K562 (cell line): ENCODE results near the gene MAP3K15. TPM values are rescaled to one million over a fixed set of nuclear protein-coding genes. Genes with fewer than 3 reads are reported as not detected.

ENCODE experiments used
- ATAC-seq: fragments of 200-7000 bp; cut with Tn5 transposase; 3 replicates; pipeline ENCODE4 v1.9.1; 2020; ENCODE audit warnings: moderate library complexity
- BruUV-seq: library from RNA; stranded (reverse); fragments of 400-500 nt; replicated peaks from 2 replicates; lab custom pipeline; 2021; lab: Mats Ljungman, UMichigan
- CTCF ChIA-PET: fragments of 300-600 bp; formaldehyde crosslinking; extraction: SDS; loops from one replicate; lab custom pipeline; 2021; ENCODE audit warnings: low intra/inter-chr PET ratio; lab: Yijun Ruan, JAX
- POLR2A ChIA-PET: fragments of 300-600, 350-650 bp; sonication (Branson Sonifier 250); formaldehyde crosslinking; extraction: SDS; loops from one replicate; lab custom pipeline; 2021; ENCODE audit warnings: antibody characterized with exemption, inconsistent platforms; lab: Yijun Ruan, JAX
- DNase-seq, 4 experiments: peaks; one replicate each; pipeline versions ENCODE4 v3.0.0 to v3.0.0-alpha.2; 2011 to 2018; ENCODE audit warnings: low spot score in 3 of 4, mixed read lengths in 3 of 4; ENCODE audit errors: extremely low read depth in 1 of 4
- FAIRE-seq: peaks from 2 replicates; lab custom pipeline; 2011; peaks lifted over from hg19 to GRCh38; lab: Jason Lieb, UNC
- H2AFZ ChIP-seq: 2 replicates; pipeline ENCODE4 v1.6.0; 2011; ENCODE audit warnings: low read depth, low read length, control low read depth, inconsistent platforms
- H3K27ac ChIP-seq: fragments of 200-600 bp; 3 replicates; pipeline ENCODE4 v1.8.0; 2011; ENCODE audit warnings: low read depth, mild to moderate bottlenecking, control low read depth, inconsistent platforms, low read length, moderate library complexity, mixed read lengths; ENCODE audit errors: extremely low read depth
- H3K27me3 ChIP-seq, 2 experiments: fragments of 300-600 bp in 1 of 2; 2 replicates in 1 of 2; 3 replicates in 1 of 2; pipeline versions ENCODE4 v1.6.0 to v1.8.0; 2011; ENCODE audit warnings: inconsistent platforms in 2 of 2, low read length in 2 of 2, mild to moderate bottlenecking in 1 of 2, mixed read lengths in 1 of 2, moderate library complexity in 1 of 2; ENCODE audit not compliant: control insufficient read depth in 2 of 2, insufficient read depth in 2 of 2
- H3K36me3 ChIP-seq: fragments of 300-600 bp; 3 replicates; pipeline ENCODE4 v1.8.0; 2011; ENCODE audit warnings: mild to moderate bottlenecking, low read length, inconsistent platforms; ENCODE audit not compliant: control insufficient read depth, insufficient read depth
- H3K4me1 ChIP-seq, 2 experiments: fragments of 200-600 bp in 1 of 2; replicated peaks in 1 of 2; 2 replicates in 1 of 2; 3 replicates in 1 of 2; pipeline versions ENCODE4 v1.5.1 to v1.8.0; 2011; ENCODE audit warnings: inconsistent platforms in 2 of 2, low read length in 2 of 2, mild to moderate bottlenecking in 1 of 2, mixed read lengths in 1 of 2, moderate library complexity in 1 of 2; ENCODE audit not compliant: control insufficient read depth in 2 of 2, insufficient read depth in 2 of 2
- H3K4me2 ChIP-seq: 2 replicates; pipeline ENCODE4 v1.6.1; 2011; ENCODE audit warnings: low read length, control low read depth, inconsistent platforms, mixed read lengths; ENCODE audit not compliant: insufficient read depth
- H3K4me3 ChIP-seq: fragments of 200-600 bp; sonication (generic), shearing (Covaris generic); 2 replicates; pipeline ENCODE4 v1.5.1; 2016; ENCODE audit warnings: control low read depth, inconsistent platforms
- H3K79me2 ChIP-seq: fragments of 200-600 bp; 3 replicates; pipeline ENCODE4 v1.8.0; 2011; ENCODE audit warnings: low read length, inconsistent platforms; ENCODE audit not compliant: control insufficient read depth, insufficient read depth
- H3K9ac ChIP-seq, 2 experiments: 2 replicates each; pipeline versions ENCODE4 v1.6.0 to v1.6.1; 2011; ENCODE audit warnings: low read depth in 2 of 2, low read length in 2 of 2, control low read depth in 1 of 2, inconsistent platforms in 1 of 2, mild to moderate bottlenecking in 1 of 2, mixed read lengths in 1 of 2; ENCODE audit not compliant: insufficient read depth in 1 of 2
- H3K9me1 ChIP-seq: one replicate; pipeline ENCODE4 v1.6.0; 2011; ENCODE audit warnings: inconsistent platforms, mild to moderate bottlenecking, low read length, moderate library complexity; ENCODE audit not compliant: control insufficient read depth, insufficient read depth
- H3K9me3 ChIP-seq: replicated peaks from 2 replicates; pipeline ENCODE4 v1.5.1; 2011; ENCODE audit warnings: low read depth, low read length, inconsistent platforms; ENCODE audit not compliant: control insufficient read depth, insufficient read depth
- H4K20me1 ChIP-seq: replicated peaks from 2 replicates; pipeline ENCODE4 v1.6.1; 2011; ENCODE audit warnings: low read length, inconsistent platforms, mixed read lengths; ENCODE audit not compliant: control insufficient read depth, insufficient read depth
- CEBPB ChIP-seq: fragments of 450-650 bp; IDR thresholded peaks from 2 replicates; pipeline ENCODE4 v1.6.1; 2016; ENCODE audit warnings: missing genetic modification characterization, missing compliant biosample characterization
- FOXJ2 ChIP-seq: fragments of 200-800 bp; sonication (Bioruptor generic); IDR thresholded peaks from 2 replicates; pipeline ENCODE4 v1.6.1; 2016; ENCODE audit warnings: missing genetic modification characterization, missing compliant biosample characterization
- IRF2 ChIP-seq: sonication (generic); formaldehyde crosslinking; IDR thresholded peaks from 2 replicates; pipeline ENCODE4 v1.8.1; 2022; ENCODE audit warnings: mild to moderate bottlenecking, missing genetic modification reagents
- KAT2B ChIP-seq: IDR thresholded peaks from one replicate; pipeline ENCODE4 v1.6.1; 2012; ENCODE audit warnings: low read depth, mild to moderate bottlenecking, control low read depth, inconsistent platforms, low read length, moderate library complexity
- KLF13 ChIP-seq: fragments of 450-650 bp; IDR thresholded peaks from 2 replicates; pipeline ENCODE4 v1.6.1; 2016; ENCODE audit warnings: missing genetic modification characterization, low read depth, mild to moderate bottlenecking, missing compliant biosample characterization, moderate library complexity, borderline replicate concordance
- MECOM ChIP-seq: fragments of 250-450 bp; sonication (Bioruptor Pico); IDR thresholded peaks from 2 replicates; pipeline ENCODE4 v1.8.0; 2022; ENCODE audit warnings: inconsistent platforms
- NFYB ChIP-seq: IDR thresholded peaks from 2 replicates; pipeline ENCODE4 v1.6.1; 2011; ENCODE audit warnings: mild to moderate bottlenecking, moderate library complexity; ENCODE audit not compliant: insufficient read length; ENCODE audit errors: extremely low read depth
- SIX5 ChIP-seq, 2 experiments: IDR thresholded peaks; 2 replicates each; pipeline ENCODE4 v1.6.1; 2011; ENCODE audit warnings: low read length in 2 of 2, borderline replicate concordance in 1 of 2, low read depth in 1 of 2, mild to moderate bottlenecking in 1 of 2, moderate library complexity in 1 of 2; ENCODE audit not compliant: insufficient read depth in 1 of 2
- SMARCB1 ChIP-seq: IDR thresholded peaks from 2 replicates; pipeline ENCODE4 v1.6.1; 2011; ENCODE audit warnings: improper control_type of control experiment, low read depth; ENCODE audit not compliant: insufficient read length
- ZBTB34 ChIP-seq: fragments of 250-450 bp; sonication (Bioruptor Pico); IDR thresholded peaks from 2 replicates; pipeline ENCODE4 v1.8.0; 2021; ENCODE audit warnings: mild to moderate bottlenecking, moderate library complexity
- ZNF175 ChIP-seq: fragments of 200-800 bp; sonication (Bioruptor generic); IDR thresholded peaks from 2 replicates; pipeline ENCODE4 v1.6.1; 2016; ENCODE audit warnings: low read depth, mild to moderate bottlenecking, missing genetic modification characterization, missing compliant biosample characterization
- ZNF280B ChIP-seq: fragments of 250-450 bp; sonication (Bioruptor Pico); IDR thresholded peaks from 2 replicates; pipeline ENCODE4 v1.5.1; 2021; ENCODE audit warnings: mild to moderate bottlenecking
- ZNF699 ChIP-seq: fragments of 250-450 bp; sonication (Bioruptor Pico); IDR thresholded peaks from 2 replicates; pipeline ENCODE4 v1.8.0; 2021; ENCODE audit warnings: mild to moderate bottlenecking, moderate library complexity; ENCODE audit not compliant: insufficient replicate concordance
- WGBS: fragments of 100-300 bp; shearing (Covaris generic); methylation state at CpG from one replicate; pipeline ENCODE4 v1.1.6; 2016; ENCODE audit warnings: low coverage, mixed read lengths; ENCODE audit not compliant: insufficient coverage; ENCODE audit errors: missing lambda C conversion rate; 5-methylcytosine and 5-hydroxymethylcytosine counted together
- in situ Hi-C: fragments of 300-500 bp; cut with MboI; formaldehyde crosslinking; loops from 4 replicates; pipeline ENCODE4 v1.15.0; 2018; ENCODE audit warnings: inconsistent platforms, mixed read lengths
- intact Hi-C: fragments of 100-400 bp; cut with micrococcal nuclease; formaldehyde crosslinking; loops from 2 replicates; pipeline ENCODE4 v1.14.2; 2022
- polyA plus RNA-seq, 8 experiments: library from polyadenylated mRNA; depleted of rRNA in 4 of 8; stranded (reverse) in 5 of 8; unstranded in 3 of 8; fragments of >200 nt; fragmentation: Nextera tagmentation in 2 of 8; fragmentation: Illumina TruSeq in 1 of 8; extraction: Ambion mirVana in 2 of 8; extraction: Trizol in 1 of 8; gene quantifications; 2 replicates each; pipeline versions ENCODE4 v1.2.1 to v1.2.3, GENCODE V29; 2011 to 2014; ENCODE audit warnings: inconsistent platforms in 1 of 8, missing spikeins in 1 of 8
- total RNA-seq, 7 experiments: library from RNA; depleted of rRNA in 6 of 7; stranded (reverse); fragments of >200 nt in 6 of 7; fragmentation: Illumina TruSeq in 2 of 7; extraction: Trizol in 2 of 7; gene quantifications; 2 replicates each; pipeline versions ENCODE4 v1.2.1 to v1.2.3, GENCODE V29; 2011 to 2021; ENCODE audit warnings: low replicate concordance in 1 of 7

Gene MAP3K15
- total and polyA plus RNA-seq, 9 of the 15 experiments (the other 6 are each of a cell fraction or from before 2014, with no cell fraction given) = 0.03 to 0.29 (median 0.14) TPM; not detected in 5

- Histone ChIP-seq H3K4me1 (no peaks in the 10 kb centered on the region), H3K4me3 (no peak overlapping the region), H3K79me2 (no peaks in the 10 kb centered on the region), H3K9me1 (no peaks in the 10 kb centered on the region), H2AFZ (no peak overlapping the region), H4K20me1 (no peaks in the 10 kb centered on the region), H3K9ac (no peak overlapping the region), H3K27ac (no peak overlapping the region), H3K4me2 (no peak overlapping the region), H3K27me3 (peaks cover 3 to 47% of the 10 kb centered on the region in 2 experiments; a peak in 4 of 5 replicates), H3K36me3 (no peaks in the 10 kb centered on the region), H3K9me3 (no peaks in the 10 kb centered on the region)
- TF ChIP-seq NFYB (no peak), SMARCB1 (no peak), SIX5 (IDR thresholded peaks at IDR 0.05; ENCODE audit: borderline replicate concordance in 1 of 2, insufficient read depth in 1 of 2, low read depth in 1 of 2, low read length in 2 of 2) (no peak), KLF13 (tag) (no peak), ZNF280B (CRISPR knock-in tag) (no peak), IRF2 (no peak), CEBPB (tag) (no peak), ZBTB34 (CRISPR knock-in tag) (no peak), ZNF699 (CRISPR knock-in tag) (no peak), KAT2B (no peak), MECOM (CRISPR knock-in tag) (no peak), FOXJ2 (tag) (no peak), ZNF175 (CRISPR knock-in tag) (no peak)
- ATAC-seq = no peak
- CTCF ChIA-PET = interaction anchor here (0.9 to 1.3 kb wide), 4 partner anchors 10 to 163 kb away, joined by 3 to 7 read pairs (median 4); no protein-coding TSS in a partner anchor
- 37% methylated on average over 9 of the region's 20 CpGs for WGBS
- no peak for DNase-seq
- in situ Hi-C loops (loop anchor here (10.0 kb wide), 1 partner anchor 152 kb away; no protein-coding TSS in a partner anchor), intact Hi-C loops (loop anchor here (2.0 to 10.0 kb wide), 2 partner anchors 162 to 512 kb away; partner anchors contain the start of gene SH3KBP1)
- BruUV-seq = no TSS peak
- POLR2A ChIA-PET = no interaction called here
- FAIRE-seq = no peak
Measured at GRCh38 chrX:19372547-19373331, 142.6 kb downstream of the MAP3K15 start.
